ENCODE results near the gene NAXE.

NAXE gene

GRCh38 chr1:156591432-156592157, at the start of gene NAXE:
Gene NAXE, plus strand, starts transcription at chr1:156591776. Its CDS starts 29 bp downstream, at chr1:156591805.
- Histone ChIP-seq H3K9me3 (ENCODE audit: control insufficient read depth in 1 of 2, low read length in 2 of 2) (no peaks in the 10 kb centered on the region), H3K4me1 (ENCODE audit: control insufficient read depth in 1 of 2, insufficient read depth in 2 of 2, low read length in 2 of 2) (peaks cover 8 to 10% of the 10 kb centered on the region in 2 donors), H3K36me3 (ENCODE audit: control insufficient read depth in 1 of 2, insufficient read depth in 2 of 2, low read length in 2 of 2) (peaks cover 12 to 37% of the 10 kb centered on the region in 2 donors), H3K4me3 (ENCODE audit: low read depth in 1 of 2, low read length in 2 of 2) (peak within 1 kb of the TSS; percentile 74 to 77), H3K27ac (ENCODE audit: low read length) (peak within 1 kb of the TSS; percentile 90), H3K27me3 (ENCODE audit: low read depth, low read length) (no peaks in the 10 kb centered on the region)

GRCh38 chr1:156543066-156543465, 48.5 kb upstream of the NAXE start:
- Histone ChIP-seq H3K4me3 (ENCODE audit: low read depth in 1 of 2, low read length in 2 of 2) (no peak overlapping the region), H3K27me3 (ENCODE audit: low read depth, low read length) (no peaks in the 10 kb centered on the region), H3K9me3 (ENCODE audit: control insufficient read depth in 1 of 2, low read length in 2 of 2) (no peaks in the 10 kb centered on the region), H3K36me3 (ENCODE audit: control insufficient read depth in 1 of 2, insufficient read depth in 2 of 2, low read length in 2 of 2) (no peaks in the 10 kb centered on the region), H3K4me1 (ENCODE audit: control insufficient read depth in 1 of 2, insufficient read depth in 2 of 2, low read length in 2 of 2) (no peaks in the 10 kb centered on the region), H3K27ac (ENCODE audit: low read length) (no peak overlapping the region)

GRCh38 chr1:156544592-156545102, 46.9 kb upstream of the NAXE start:
- H3K4me1 ChIP-seq (ENCODE audit: control insufficient read depth in 1 of 2, insufficient read depth in 2 of 2, low read length in 2 of 2) = no peaks in the 10 kb centered on the region
- no peaks in the 10 kb centered on the region for H3K27me3 ChIP-seq (ENCODE audit: low read depth, low read length)
- H3K36me3 ChIP-seq (ENCODE audit: control insufficient read depth in 1 of 2, insufficient read depth in 2 of 2, low read length in 2 of 2) = no peaks in the 10 kb centered on the region
- no peaks in the 10 kb centered on the region for H3K9me3 ChIP-seq (ENCODE audit: control insufficient read depth in 1 of 2, low read length in 2 of 2)
- no peak overlapping the region for H3K4me3 ChIP-seq (ENCODE audit: low read depth in 1 of 2, low read length in 2 of 2)
- H3K27ac ChIP-seq (ENCODE audit: low read length) = no peak overlapping the region

- H3K36me3 ChIP-seq (ENCODE audit: control insufficient read depth in 1 of 2, insufficient read depth in 2 of 2, low read length in 2 of 2) = no peaks in the 10 kb centered on the region
- H3K27me3 ChIP-seq (ENCODE audit: low read depth, low read length) = no peaks in the 10 kb centered on the region
- H3K9me3 ChIP-seq (ENCODE audit: control insufficient read depth in 1 of 2, low read length in 2 of 2) = no peaks in the 10 kb centered on the region
- no peak overlapping the region for H3K4me3 ChIP-seq (ENCODE audit: low read depth in 1 of 2, low read length in 2 of 2)
- no peak overlapping the region for H3K27ac ChIP-seq (ENCODE audit: low read length)
- no peaks in the 10 kb centered on the region for H3K4me1 ChIP-seq (ENCODE audit: control insufficient read depth in 1 of 2, insufficient read depth in 2 of 2, low read length in 2 of 2)
Measured at GRCh38 chr1:156546267-156546666, 45.3 kb upstream of the NAXE start.

- no peak overlapping the region for H3K27ac ChIP-seq (ENCODE audit: low read length)
- H3K9me3 ChIP-seq (ENCODE audit: control insufficient read depth in 1 of 2, low read length in 2 of 2) = no peaks in the 10 kb centered on the region
- no peaks in the 10 kb centered on the region for H3K27me3 ChIP-seq (ENCODE audit: low read depth, low read length)
- H3K4me1 ChIP-seq (ENCODE audit: control insufficient read depth in 1 of 2, insufficient read depth in 2 of 2, low read length in 2 of 2) = no peaks in the 10 kb centered on the region
- no peaks in the 10 kb centered on the region for H3K36me3 ChIP-seq (ENCODE audit: control insufficient read depth in 1 of 2, insufficient read depth in 2 of 2, low read length in 2 of 2)
- no peak overlapping the region for H3K4me3 ChIP-seq (ENCODE audit: low read depth in 1 of 2, low read length in 2 of 2)
Measured at GRCh38 chr1:156547434-156547833, 44.1 kb upstream of the NAXE start.

GRCh38 chr1:156547982-156548381, 43.6 kb upstream of the NAXE start:
- H3K27me3 ChIP-seq (ENCODE audit: low read depth, low read length) = no peaks in the 10 kb centered on the region
- no peak overlapping the region for H3K27ac ChIP-seq (ENCODE audit: low read length)
- no peak overlapping the region for H3K4me3 ChIP-seq (ENCODE audit: low read depth in 1 of 2, low read length in 2 of 2)
- no peaks in the 10 kb centered on the region for H3K4me1 ChIP-seq (ENCODE audit: control insufficient read depth in 1 of 2, insufficient read depth in 2 of 2, low read length in 2 of 2)
- no peaks in the 10 kb centered on the region for H3K36me3 ChIP-seq (ENCODE audit: control insufficient read depth in 1 of 2, insufficient read depth in 2 of 2, low read length in 2 of 2)
- H3K9me3 ChIP-seq (ENCODE audit: control insufficient read depth in 1 of 2, low read length in 2 of 2) = no peaks in the 10 kb centered on the region

- H3K4me1 ChIP-seq (ENCODE audit: control insufficient read depth in 1 of 2, insufficient read depth in 2 of 2, low read length in 2 of 2) = no peaks in the 10 kb centered on the region
- no peak overlapping the region for H3K4me3 ChIP-seq (ENCODE audit: low read depth in 1 of 2, low read length in 2 of 2)
- H3K27ac ChIP-seq (ENCODE audit: low read length) = no peak overlapping the region
- H3K27me3 ChIP-seq (ENCODE audit: low read depth, low read length) = no peaks in the 10 kb centered on the region
- H3K9me3 ChIP-seq (ENCODE audit: control insufficient read depth in 1 of 2, low read length in 2 of 2) = no peaks in the 10 kb centered on the region
- no peaks in the 10 kb centered on the region for H3K36me3 ChIP-seq (ENCODE audit: control insufficient read depth in 1 of 2, insufficient read depth in 2 of 2, low read length in 2 of 2)
Measured at GRCh38 chr1:156549390-156549789, 42.2 kb upstream of the NAXE start.

- no peaks in the 10 kb centered on the region for H3K27me3 ChIP-seq (ENCODE audit: low read depth, low read length)
- H3K27ac ChIP-seq (ENCODE audit: low read length) = no peak overlapping the region
- H3K36me3 ChIP-seq (ENCODE audit: control insufficient read depth in 1 of 2, insufficient read depth in 2 of 2, low read length in 2 of 2) = no peaks in the 10 kb centered on the region
- H3K4me3 ChIP-seq (ENCODE audit: low read depth in 1 of 2, low read length in 2 of 2) = no peak overlapping the region
- H3K9me3 ChIP-seq (ENCODE audit: control insufficient read depth in 1 of 2, low read length in 2 of 2) = no peaks in the 10 kb centered on the region
- H3K4me1 ChIP-seq (ENCODE audit: control insufficient read depth in 1 of 2, insufficient read depth in 2 of 2, low read length in 2 of 2) = no peaks in the 10 kb centered on the region
Measured at GRCh38 chr1:156549831-156550230, 41.7 kb upstream of the NAXE start.

GRCh38 chr1:156550346-156550745, 41.2 kb upstream of the NAXE start:
- Histone ChIP-seq H3K4me3 (ENCODE audit: low read depth in 1 of 2, low read length in 2 of 2) (no peak overlapping the region), H3K4me1 (ENCODE audit: control insufficient read depth in 1 of 2, insufficient read depth in 2 of 2, low read length in 2 of 2) (no peaks in the 10 kb centered on the region), H3K36me3 (ENCODE audit: control insufficient read depth in 1 of 2, insufficient read depth in 2 of 2, low read length in 2 of 2) (no peaks in the 10 kb centered on the region), H3K27me3 (ENCODE audit: low read depth, low read length) (no peaks in the 10 kb centered on the region), H3K9me3 (ENCODE audit: control insufficient read depth in 1 of 2, low read length in 2 of 2) (no peaks in the 10 kb centered on the region), H3K27ac (ENCODE audit: low read length) (no peak overlapping the region)

- no peaks in the 10 kb centered on the region for H3K9me3 ChIP-seq (ENCODE audit: control insufficient read depth in 1 of 2, low read length in 2 of 2)
- no peaks in the 10 kb centered on the region for H3K4me1 ChIP-seq (ENCODE audit: control insufficient read depth in 1 of 2, insufficient read depth in 2 of 2, low read length in 2 of 2)
Measured at GRCh38 chr1:156551066-156551643, 40.4 kb upstream of the NAXE start.

GRCh38 chr1:156551869-156552268, 39.7 kb upstream of the NAXE start:
- H3K4me3 ChIP-seq (ENCODE audit: low read depth in 1 of 2, low read length in 2 of 2) = no peak overlapping the region
- H3K27ac ChIP-seq (ENCODE audit: low read length) = no peak overlapping the region
- no peaks in the 10 kb centered on the region for H3K36me3 ChIP-seq (ENCODE audit: control insufficient read depth in 1 of 2, insufficient read depth in 2 of 2, low read length in 2 of 2)

More at GRCh38 chr1:156551066-156551643, 40.4 kb upstream of the NAXE start:
- no peaks in the 10 kb centered on the region for H3K27me3 ChIP-seq (ENCODE audit: low read depth, low read length)
- H3K36me3 ChIP-seq (ENCODE audit: control insufficient read depth in 1 of 2, insufficient read depth in 2 of 2, low read length in 2 of 2) = no peaks in the 10 kb centered on the region
- H3K27ac ChIP-seq (ENCODE audit: low read length) = no peak overlapping the region
- no peak overlapping the region for H3K4me3 ChIP-seq (ENCODE audit: low read depth in 1 of 2, low read length in 2 of 2)

More at GRCh38 chr1:156551869-156552268, 39.7 kb upstream of the NAXE start:
- H3K9me3 ChIP-seq (ENCODE audit: control insufficient read depth in 1 of 2, low read length in 2 of 2) = no peaks in the 10 kb centered on the region
- H3K4me1 ChIP-seq (ENCODE audit: control insufficient read depth in 1 of 2, insufficient read depth in 2 of 2, low read length in 2 of 2) = no peaks in the 10 kb centered on the region
- no peaks in the 10 kb centered on the region for H3K27me3 ChIP-seq (ENCODE audit: low read depth, low read length)

All from muscle layer of duodenum (tissue), 2 donors.